GM10847 (cell line): ENCODE results near the gene MFSD11.
A peak's percentile ranks its signal among the peaks of the same experiment; 100 is the strongest.

ENCODE experiments used
- POLR2A ChIP-seq: IDR thresholded peaks from 2 replicates; pipeline ENCODE4 v1.6.1; 2011; ENCODE audit not compliant: insufficient read length; ENCODE audit errors: extremely low read depth

Gene MFSD11

GRCh38 chr17:76737676-76738467, at the start of gene MFSD11:
Gene MFSD11 (plus strand): TSS chr17:76738119. CDS start chr17:76738353, 234 bp downstream.
- TF ChIP-seq POLR2A, result peak; percentile 51

GRCh38 chr17:76688165-76688622, 49.7 kb upstream of the MFSD11 start:
- no peak for TF ChIP-seq POLR2A

GRCh38 chr17:76689859-76690258, 48.1 kb upstream of the MFSD11 start:
- TF ChIP-seq POLR2A, result no peak

GRCh38 chr17:76690596-76691280, 47.2 kb upstream of the MFSD11 start:
- TF ChIP-seq POLR2A, result no peak

DNA sequence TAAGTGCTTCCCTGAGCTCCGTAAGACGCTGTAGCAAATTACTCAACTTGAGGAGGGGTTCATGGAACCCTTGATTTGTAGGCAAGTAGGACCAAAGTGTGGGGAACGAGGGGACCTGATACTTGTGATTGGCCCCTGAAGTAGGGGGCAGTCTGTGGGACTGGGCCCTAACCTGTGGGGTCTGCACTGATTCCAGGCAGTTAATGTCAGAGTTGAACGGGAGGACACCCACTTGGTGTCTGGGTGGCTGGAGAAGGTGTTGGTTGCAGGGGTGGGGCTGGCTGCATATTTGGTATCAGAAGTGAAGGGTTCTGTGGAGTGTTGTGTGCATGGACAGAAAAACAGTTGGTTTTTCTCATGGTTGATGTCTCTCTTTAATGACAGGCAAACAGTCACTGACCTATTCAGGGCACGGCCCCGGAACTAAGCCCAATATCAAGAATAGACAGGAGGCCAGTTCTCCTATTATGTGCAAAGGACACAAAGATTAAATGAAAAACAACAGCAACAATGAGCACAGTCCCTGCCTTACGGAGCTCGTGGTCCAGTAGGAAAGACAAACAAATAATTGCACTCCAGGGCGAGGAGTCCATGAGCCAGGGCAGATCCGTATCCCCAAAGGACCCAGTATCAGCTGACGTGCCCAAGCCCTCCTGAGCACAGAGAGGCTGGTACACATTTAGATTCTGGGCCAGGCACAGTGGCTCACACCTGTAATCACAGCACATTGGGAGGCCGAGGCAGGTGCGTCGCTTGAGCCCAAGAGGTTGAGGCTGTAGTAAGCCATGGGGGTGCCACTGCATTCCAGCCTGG, 46.3 kb upstream of the MFSD11 start:
- no peak for TF ChIP-seq POLR2A

DNA sequence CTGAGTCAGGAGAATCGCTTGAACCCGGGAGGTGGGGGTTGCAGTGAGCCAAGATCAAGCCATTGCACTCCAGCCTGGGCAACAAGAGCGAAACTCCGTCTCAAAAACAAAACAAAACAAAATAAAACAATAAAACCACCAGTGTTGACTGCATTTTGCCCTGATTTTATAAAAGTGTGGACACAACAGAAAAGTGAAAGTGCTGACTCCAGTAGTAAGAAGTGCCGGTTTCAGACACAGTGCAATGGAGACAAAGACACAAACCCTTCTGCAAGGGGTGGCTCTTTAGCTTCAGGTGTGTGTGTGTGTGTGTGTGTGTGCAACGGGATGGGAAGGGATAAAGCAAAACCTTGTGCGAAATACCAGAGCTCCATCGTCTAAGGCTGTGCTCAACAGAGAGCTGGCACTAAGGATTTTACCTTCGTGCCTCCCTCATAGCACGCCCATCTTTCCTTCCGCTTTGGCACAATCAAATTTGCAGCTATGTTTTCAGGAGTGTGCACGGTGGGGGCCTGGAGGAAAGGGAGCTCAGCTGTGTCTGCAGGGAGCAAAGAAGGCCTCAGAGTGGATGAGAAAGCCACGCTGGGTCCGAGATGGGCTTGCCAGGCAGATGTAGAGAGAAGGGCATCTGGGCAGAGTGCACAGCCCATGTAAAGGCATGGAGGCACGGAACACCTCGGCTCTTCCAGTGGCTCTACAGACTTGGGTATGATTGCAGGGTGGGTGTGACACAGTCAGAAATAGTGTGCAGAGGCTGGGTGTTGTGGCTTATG, 42.7 kb upstream of the MFSD11 start:
- no peak for TF ChIP-seq POLR2A

- TF ChIP-seq POLR2A, result no peak
Observed at GRCh38 chr17:76696763-76697701, 40.9 kb upstream of the MFSD11 start.

DNA sequence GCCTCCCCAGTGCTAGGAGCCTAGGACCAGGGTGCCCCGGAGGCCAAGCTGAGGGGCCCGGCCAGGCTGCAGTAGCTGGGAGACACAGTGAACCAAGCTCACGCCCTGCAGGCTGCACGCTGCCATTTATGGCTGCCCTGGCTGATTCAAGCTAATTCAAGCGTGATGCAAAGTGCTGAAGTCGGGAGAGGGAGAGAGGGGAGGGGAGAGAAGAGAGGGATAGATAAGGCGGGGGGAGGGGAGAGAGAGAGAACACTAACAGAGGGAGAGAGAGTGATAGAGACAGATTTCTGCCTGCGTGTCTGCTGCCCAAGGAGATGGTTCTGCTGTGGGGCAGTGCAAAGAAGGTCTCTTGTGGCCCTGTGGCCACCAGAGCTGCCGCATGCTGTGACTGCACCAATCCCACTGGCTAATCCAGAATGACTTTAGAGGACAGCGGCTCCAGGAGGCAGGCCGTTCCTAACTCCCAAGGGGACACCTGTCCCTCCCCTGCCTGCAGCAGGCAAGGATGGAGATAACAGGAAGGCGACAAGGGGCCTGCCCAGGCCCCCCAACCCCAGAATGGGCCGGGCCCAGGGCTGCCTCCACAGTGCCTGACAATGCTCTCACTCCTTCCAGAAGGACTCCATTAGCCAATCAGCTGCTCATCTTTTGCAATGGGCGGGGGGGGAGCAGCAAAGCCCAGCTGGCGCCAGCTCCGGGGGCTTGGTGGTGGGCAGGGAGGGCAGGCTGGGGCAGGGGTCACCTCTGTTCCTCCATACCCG, 40.0 kb upstream of the MFSD11 start:
- TF ChIP-seq POLR2A, result no peak

DNA sequence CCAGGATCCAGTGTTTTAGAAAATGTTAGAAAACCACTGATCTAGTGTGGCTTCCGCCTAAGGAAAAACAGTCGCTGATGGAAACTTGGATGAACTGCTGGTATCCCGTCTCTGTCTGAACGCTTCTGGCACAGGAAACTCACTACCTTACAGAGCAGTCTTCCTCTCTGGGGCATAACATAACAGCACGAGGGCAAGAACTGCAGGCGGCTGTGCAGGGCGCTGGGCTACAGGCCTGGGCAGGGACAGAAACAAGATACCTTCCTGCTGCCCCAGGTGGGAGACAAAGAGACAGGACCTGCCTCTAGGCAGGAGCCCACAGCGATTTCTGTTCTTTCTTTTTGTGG, 37.7 kb upstream of the MFSD11 start:
- TF ChIP-seq POLR2A, result no peak

DNA sequence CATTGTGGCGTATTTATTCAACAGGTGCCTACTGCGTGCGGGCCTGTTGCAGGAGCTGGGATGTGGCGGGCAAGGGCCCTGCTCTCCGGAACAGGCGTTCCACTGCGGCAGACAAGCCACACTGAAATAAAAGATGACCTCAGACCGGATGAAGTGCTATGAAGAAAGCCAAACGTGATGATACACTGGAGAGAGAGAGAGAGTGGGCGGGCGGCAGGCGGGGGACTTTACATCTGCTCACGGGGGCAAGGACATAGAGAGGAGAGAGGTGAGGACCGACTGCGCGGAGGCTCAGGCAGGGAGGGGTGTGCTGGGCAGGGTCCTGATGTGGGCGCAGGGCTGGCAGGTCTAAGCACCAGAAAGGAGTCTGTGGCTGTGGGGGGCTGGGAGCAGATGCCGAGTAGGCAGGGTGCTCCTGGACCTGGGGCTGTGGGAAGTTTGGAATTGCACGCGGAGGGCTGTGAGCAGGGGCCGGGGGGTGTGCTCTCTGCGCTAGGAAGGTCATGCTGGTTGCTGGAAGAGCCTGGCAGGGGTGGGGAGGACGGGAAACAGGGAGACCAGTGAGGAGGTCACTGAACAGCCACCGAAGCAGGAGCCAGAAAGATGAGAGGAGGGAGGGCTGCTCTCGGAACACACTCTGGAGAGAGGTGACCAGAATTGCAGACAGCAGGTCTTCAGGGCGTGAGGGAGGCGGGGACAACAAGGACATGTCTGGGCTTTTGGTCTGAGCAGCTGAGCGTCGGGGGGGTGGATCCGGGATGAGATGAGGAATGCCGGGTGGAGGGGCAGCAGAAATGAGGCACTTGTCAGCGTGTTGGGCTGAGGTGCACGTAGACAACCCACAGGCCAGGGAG, 37.1 kb upstream of the MFSD11 start:
- no peak for TF ChIP-seq POLR2A

GRCh38 chr17:76701471-76701967, 36.4 kb upstream of the MFSD11 start:
- TF ChIP-seq POLR2A, result no peak

- TF ChIP-seq POLR2A, result no peak
Observed at GRCh38 chr17:76702076-76702475, 35.8 kb upstream of the MFSD11 start.
